Breast epithelium (tissue), 4 donors: ENCODE results near the gene LAMTOR3. TPM values are rescaled to one million over a fixed set of nuclear protein-coding genes. Genes with fewer than 3 reads are reported as not detected.

Source experiments
- DNase-seq, 2 donors: peaks; one replicate each; pipeline ENCODE4 v3.0.0-alpha.2; 2019; ENCODE audit warnings: low spot score in 2 of 2
- H3K27ac ChIP-seq, 2 donors: fragments of 200-600 bp; sonication (generic) in 1 of 2; one replicate each; pipeline ENCODE4 v1.5.1; 2016 to 2019; ENCODE audit warnings: mild to moderate bottlenecking in 1 of 2
- H3K27me3 ChIP-seq, 2 donors: fragments of 200-600 bp; sonication (generic) in 1 of 2; one replicate each; pipeline versions ENCODE4 v1.5.1 to v1.6.0; 2017 to 2019; ENCODE audit warnings: control low read depth in 1 of 2, mild to moderate bottlenecking in 1 of 2
- H3K36me3 ChIP-seq: fragments of 200-600 bp; one replicate; pipeline ENCODE4 v1.5.1; 2019
- H3K4me1 ChIP-seq, 2 donors: fragments of 200-600 bp; sonication (generic); one replicate each; pipeline ENCODE4 v1.5.1; 2016 to 2019; ENCODE audit warnings: control low read depth in 1 of 2
- H3K4me3 ChIP-seq, 3 donors: fragments of 200-600 bp; sonication (generic); 1 replicate in 2 of 3; 2 replicates in 1 of 3; pipeline ENCODE4 v1.5.1; 2016 to 2019; ENCODE audit warnings: mild to moderate bottlenecking in 3 of 3, moderate library complexity in 2 of 3
- H3K9me3 ChIP-seq, 2 donors: fragments of 200-600 bp; sonication (generic) in 1 of 2; one replicate each; pipeline ENCODE4 v1.5.1; 2016 to 2019; ENCODE audit warnings: control low read depth in 1 of 2
- CTCF ChIP-seq, 3 donors: fragments of 450-650 bp; IDR thresholded peaks; one replicate each; pipeline ENCODE4 v1.5.1; 2016 to 2017; ENCODE audit warnings: antibody characterized with exemption in 3 of 3, mild to moderate bottlenecking in 3 of 3, moderate library complexity in 3 of 3
- POLR2A ChIP-seq: fragments of 450-650 bp; IDR thresholded peaks from one replicate; pipeline ENCODE4 v1.6.1; 2016; ENCODE audit warnings: antibody characterized with exemption, mild to moderate bottlenecking, moderate library complexity
- POLR2AphosphoS5 ChIP-seq, 3 donors: sonication (generic); formaldehyde crosslinking; IDR thresholded peaks; one replicate each; pipeline ENCODE4 v1.6.1; 2017; ENCODE audit warnings: antibody characterized with exemption in 3 of 3
- intact Hi-C: fragments of 100-400 bp; cut with DNase I; formaldehyde crosslinking; loops from one replicate; pipeline ENCODE4 v1.15.1; 2023; ENCODE audit warnings: low total_unique reads
- total RNA-seq, 3 donors: library from RNA; depleted of rRNA; stranded (reverse); fragments of >200 nt; gene quantifications; one replicate each; pipeline ENCODE4 v1.1.0, GENCODE V29; 2016

The LAMTOR3 gene, protein sequence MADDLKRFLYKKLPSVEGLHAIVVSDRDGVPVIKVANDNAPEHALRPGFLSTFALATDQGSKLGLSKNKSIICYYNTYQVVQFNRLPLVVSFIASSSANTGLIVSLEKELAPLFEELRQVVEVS
- 10 to 100 TPM; 40.6 to 79.3 (median 44.0) TPM for total RNA-seq

DNA sequence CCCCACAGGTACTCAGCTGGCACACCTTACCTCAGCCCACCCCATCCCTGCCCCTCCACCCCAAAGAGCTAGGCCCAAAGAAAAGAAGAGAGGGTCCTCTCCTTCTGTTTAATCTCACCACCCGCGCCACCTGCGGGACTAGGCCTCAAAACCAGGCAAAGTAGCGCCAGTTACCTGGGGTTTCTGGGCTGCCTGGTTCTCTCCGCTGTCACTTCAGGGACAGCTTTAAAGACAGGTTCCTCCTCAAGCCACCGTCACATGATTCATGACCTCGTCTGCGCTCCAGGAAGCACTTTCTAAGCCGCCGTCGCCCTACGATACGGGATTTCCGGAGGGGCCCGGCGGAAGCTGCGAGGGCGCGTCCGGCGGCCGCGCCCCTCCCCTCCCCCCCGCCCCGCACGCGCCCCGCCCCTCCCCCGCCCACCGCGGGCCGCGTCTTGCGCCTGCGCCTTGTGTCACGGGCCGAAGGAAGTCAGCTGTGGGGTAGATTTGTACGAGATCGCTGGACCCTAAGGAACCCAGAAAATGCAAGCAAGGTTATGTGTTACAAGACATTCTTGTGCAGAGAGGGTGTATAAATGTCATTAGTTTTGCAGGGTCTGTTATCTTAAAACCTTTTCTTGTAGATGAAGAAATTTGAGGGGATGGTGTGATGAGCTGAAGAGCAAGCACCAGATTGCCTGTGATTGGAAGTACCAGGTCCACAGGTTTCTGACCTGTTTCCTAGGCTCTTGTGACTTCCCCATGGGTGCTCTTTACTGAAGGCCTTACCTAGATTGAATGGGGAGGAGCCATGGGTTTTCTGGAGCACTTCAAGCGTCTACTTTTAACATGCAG lies at the start of gene LAMTOR3:
Gene LAMTOR3, minus strand, starts transcription at position 267 of the 837 bp plus-strand sequence. CDS start 464 bp downstream, outside the sequence.
- Histone ChIP-seq H3K4me3 (peak within 1 kb of the TSS; percentile 81 to 88 (median 83)), H3K4me1 (no peaks in the 10 kb centered on the region), H3K27me3 (no peaks in the 10 kb centered on the region), H3K27ac (peak within 1 kb of the TSS; percentile 90 to 91), H3K9me3 (no peaks in the 10 kb centered on the region), H3K36me3 (peaks cover 4% of the 10 kb centered on the region)
- TF ChIP-seq POLR2AphosphoS5 (IDR thresholded peaks at IDR 0.05), result peak in 1 of 3 donors; percentile 81
- TF ChIP-seq CTCF (IDR thresholded peaks at IDR 0.05), result no peak
- intact Hi-C loops, result no loop called here
- DNase-seq, result peak; percentile 85 to 88

DNA sequence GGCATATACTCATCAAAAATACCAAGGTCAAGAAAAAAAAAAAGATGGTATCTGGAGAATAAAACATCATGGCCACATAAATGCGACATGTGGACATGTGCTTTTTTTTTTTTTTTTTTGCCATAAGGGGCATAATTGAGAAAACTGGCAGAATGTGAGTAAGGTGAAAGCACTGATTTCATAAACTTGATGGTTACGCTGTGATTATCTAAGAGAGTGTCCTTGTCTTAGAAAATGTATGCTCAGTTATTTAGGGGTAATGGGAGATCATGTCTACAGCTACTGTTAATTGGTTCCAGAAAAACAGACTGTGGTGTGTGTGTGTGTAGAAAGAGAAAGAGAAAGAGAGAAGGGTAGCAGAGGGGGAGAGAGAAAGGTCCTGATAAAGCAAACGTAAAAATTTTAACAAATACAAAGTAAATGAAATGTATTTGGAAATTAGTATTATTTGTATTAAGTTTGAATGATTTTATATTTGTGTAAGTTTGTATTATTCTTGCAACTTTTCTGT lies 44.1 kb upstream of the LAMTOR3 start:
- no peaks in the 10 kb centered on the region for H3K36me3 ChIP-seq
- intact Hi-C loops, result no loop called here
- no peak for DNase-seq
- no peak for TF ChIP-seq POLR2AphosphoS5 (IDR thresholded peaks at IDR 0.05)
- no peak for TF ChIP-seq CTCF (IDR thresholded peaks at IDR 0.05)
- no peak for TF ChIP-seq POLR2A
- no peaks in the 10 kb centered on the region for H3K4me1 ChIP-seq
- H3K4me3 ChIP-seq, result no peak overlapping the region
- peaks cover 6 to 26% of the 10 kb centered on the region in 2 donors for H3K9me3 ChIP-seq
- H3K27me3 ChIP-seq, result no peaks in the 10 kb centered on the region
- H3K27ac ChIP-seq, result no peak overlapping the region

- Histone ChIP-seq H3K9me3 (peaks cover 6 to 29% of the 10 kb centered on the region in 2 donors), H3K4me3 (no peak overlapping the region), H3K4me1 (no peaks in the 10 kb centered on the region), H3K27ac (no peak overlapping the region), H3K27me3 (no peaks in the 10 kb centered on the region), H3K36me3 (no peaks in the 10 kb centered on the region)
- intact Hi-C loops, result no loop called here
- TF ChIP-seq CTCF (IDR thresholded peaks at IDR 0.05), result no peak
- TF ChIP-seq POLR2A, result no peak
- TF ChIP-seq POLR2AphosphoS5 (IDR thresholded peaks at IDR 0.05), result no peak
- no peak for DNase-seq
These were observed 40.7 kb upstream of the LAMTOR3 start for GRCh38 chr4:99934891-99935290.

- TF ChIP-seq CTCF (IDR thresholded peaks at IDR 0.05) (no peak), POLR2A (no peak), POLR2AphosphoS5 (IDR thresholded peaks at IDR 0.05) (no peak)
- intact Hi-C loops, result loop anchor here (2.0 kb wide), 1 partner anchor 39 kb away; no protein-coding TSS in a partner anchor
These were observed 33.3 kb upstream of the LAMTOR3 start for GRCh38 chr4:99927566-99927965.

DNA sequence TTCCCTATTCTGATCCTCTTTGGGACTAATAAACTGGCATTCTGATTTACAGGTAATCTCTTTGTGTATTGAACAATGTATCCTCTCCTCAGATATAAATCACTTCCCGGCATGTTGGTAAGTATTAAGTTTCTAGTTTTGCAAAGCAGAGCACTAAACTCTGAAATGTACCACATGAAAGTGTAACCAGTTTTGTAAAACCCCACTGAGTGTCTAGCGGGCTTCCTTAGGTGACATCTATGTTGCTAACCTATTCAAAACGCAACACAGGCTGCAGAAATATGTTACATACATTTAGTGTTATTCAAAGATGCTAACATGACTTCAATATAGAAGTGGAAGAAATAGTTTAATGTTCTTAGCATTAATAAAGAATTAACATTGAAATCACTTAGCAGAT lies 26.9 kb upstream of the LAMTOR3 start:
- no peak for DNase-seq
- TF ChIP-seq POLR2AphosphoS5 (IDR thresholded peaks at IDR 0.05), result no peak
- TF ChIP-seq POLR2A, result no peak
- no peak for TF ChIP-seq CTCF (IDR thresholded peaks at IDR 0.05)
- intact Hi-C loops, result no loop called here
- Histone ChIP-seq H3K27me3 (no peaks in the 10 kb centered on the region), H3K27ac (no peak overlapping the region), H3K4me1 (no peaks in the 10 kb centered on the region), H3K36me3 (no peaks in the 10 kb centered on the region), H3K4me3 (no peak overlapping the region), H3K9me3 (peaks cover 0 to 11% of the 10 kb centered on the region in 2 donors)

More at GRCh38 chr4:99927566-99927965, 33.3 kb upstream of the LAMTOR3 start:
- Histone ChIP-seq H3K4me1 (no peaks in the 10 kb centered on the region), H3K9me3 (no peaks in the 10 kb centered on the region), H3K27me3 (no peaks in the 10 kb centered on the region), H3K27ac (no peak overlapping the region), H3K4me3 (no peak overlapping the region), H3K36me3 (no peaks in the 10 kb centered on the region)
- DNase-seq, result no peak
